Measurements from ENCODE around the gene DSC2. TPM values are rescaled to one million over a fixed set of nuclear protein-coding genes. Genes with fewer than 3 reads are reported as not detected.

The DSC2 gene
- polyA plus RNA-seq, 1 donor from 2014 or later, result 16.3 TPM

- Histone ChIP-seq H3K4me2 (ENCODE audit: low read length) (no peak overlapping the region), H3K9me3 (ENCODE audit: low read length) (no peaks in the 10 kb centered on the region), H3K27ac (ENCODE audit: low read length) (no peak overlapping the region), H3K79me2 (replicated peaks; ENCODE audit: insufficient read depth, low read length) (no peaks in the 10 kb centered on the region), H3K36me3 (ENCODE audit: insufficient read depth, low read length) (no peaks in the 10 kb centered on the region), H3K9me2 (ENCODE audit: insufficient read depth, low read length) (no peaks in the 10 kb centered on the region), H3K27me3 (ENCODE audit: insufficient read depth, low read depth, low read length) (no peaks in the 10 kb centered on the region), H2AFZ (ENCODE audit: low read depth, low read length) (no peak overlapping the region), H3F3A (ENCODE audit: insufficient read depth, low read length, poor library complexity, severe bottlenecking) (no peaks in the 10 kb centered on the region), H3K4me3 (ENCODE audit: low read length) (no peak overlapping the region), H4K20me1 (ENCODE audit: insufficient read depth) (no peaks in the 10 kb centered on the region), H3K9ac (ENCODE audit: low read length) (no peak overlapping the region)
- TF ChIP-seq EZH2 (IDR thresholded peaks at IDR 0.05; ENCODE audit: borderline replicate concordance, insufficient read depth, low read length, poor library complexity, severe bottlenecking) (no peak), EP300 (conservative IDR thresholded peaks at IDR 0.05; ENCODE audit: poor library complexity, severe bottlenecking) (no peak), CTCF (IDR thresholded peaks at IDR 0.05; ENCODE audit: poor library complexity, severe bottlenecking) (no peak), POLR2AphosphoS5 (IDR thresholded peaks at IDR 0.05) (no peak), RAD21 (conservative IDR thresholded peaks at IDR 0.05) (no peak), TAF1 (IDR thresholded peaks at IDR 0.05; ENCODE audit: low read depth) (no peak), MXI1 (conservative IDR thresholded peaks at IDR 0.05; ENCODE audit: poor library complexity, severe bottlenecking) (no peak), SMC3 (conservative IDR thresholded peaks at IDR 0.05; ENCODE audit: poor library complexity) (no peak)
- TF ChIP-seq, protein P1, sequence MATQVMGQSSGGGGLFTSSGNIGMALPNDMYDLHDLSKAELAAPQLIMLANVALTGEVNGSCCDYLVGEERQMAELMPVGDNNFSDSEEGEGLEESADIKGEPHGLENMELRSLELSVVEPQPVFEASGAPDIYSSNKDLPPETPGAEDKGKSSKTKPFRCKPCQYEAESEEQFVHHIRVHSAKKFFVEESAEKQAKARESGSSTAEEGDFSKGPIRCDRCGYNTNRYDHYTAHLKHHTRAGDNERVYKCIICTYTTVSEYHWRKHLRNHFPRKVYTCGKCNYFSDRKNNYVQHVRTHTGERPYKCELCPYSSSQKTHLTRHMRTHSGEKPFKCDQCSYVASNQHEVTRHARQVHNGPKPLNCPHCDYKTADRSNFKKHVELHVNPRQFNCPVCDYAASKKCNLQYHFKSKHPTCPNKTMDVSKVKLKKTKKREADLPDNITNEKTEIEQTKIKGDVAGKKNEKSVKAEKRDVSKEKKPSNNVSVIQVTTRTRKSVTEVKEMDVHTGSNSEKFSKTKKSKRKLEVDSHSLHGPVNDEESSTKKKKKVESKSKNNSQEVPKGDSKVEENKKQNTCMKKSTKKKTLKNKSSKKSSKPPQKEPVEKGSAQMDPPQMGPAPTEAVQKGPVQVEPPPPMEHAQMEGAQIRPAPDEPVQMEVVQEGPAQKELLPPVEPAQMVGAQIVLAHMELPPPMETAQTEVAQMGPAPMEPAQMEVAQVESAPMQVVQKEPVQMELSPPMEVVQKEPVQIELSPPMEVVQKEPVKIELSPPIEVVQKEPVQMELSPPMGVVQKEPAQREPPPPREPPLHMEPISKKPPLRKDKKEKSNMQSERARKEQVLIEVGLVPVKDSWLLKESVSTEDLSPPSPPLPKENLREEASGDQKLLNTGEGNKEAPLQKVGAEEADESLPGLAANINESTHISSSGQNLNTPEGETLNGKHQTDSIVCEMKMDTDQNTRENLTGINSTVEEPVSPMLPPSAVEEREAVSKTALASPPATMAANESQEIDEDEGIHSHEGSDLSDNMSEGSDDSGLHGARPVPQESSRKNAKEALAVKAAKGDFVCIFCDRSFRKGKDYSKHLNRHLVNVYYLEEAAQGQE (IDR thresholded peaks at IDR 0.05; ENCODE audit: borderline replicate concordance), result no peak
Observed at GRCh38 chr18:31077878-31078277, 24.3 kb downstream of the DSC2 start.

DNA sequence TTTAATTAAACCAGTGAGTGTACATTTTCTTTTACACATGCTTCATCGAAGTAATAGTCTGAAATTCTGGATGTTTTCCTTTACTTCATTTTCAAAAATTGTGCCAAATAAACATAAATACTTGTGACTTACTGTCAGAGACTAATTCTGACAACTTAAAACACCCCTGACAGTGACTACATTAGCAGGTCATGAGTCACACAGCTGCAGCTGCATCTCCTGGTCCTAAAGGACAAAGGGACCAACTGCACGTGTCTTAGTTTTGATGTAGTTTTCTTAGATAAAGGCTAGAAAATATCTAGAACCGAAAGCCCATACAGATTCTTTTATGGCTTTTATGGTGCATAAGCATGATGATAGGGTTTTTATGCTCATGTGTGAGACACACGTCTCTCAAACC lies 30.0 kb downstream of the DSC2 start:
- no peak for TF ChIP-seq POLR2AphosphoS5 (IDR thresholded peaks at IDR 0.05)
- no peaks in the 10 kb centered on the region for H3K27me3 ChIP-seq (ENCODE audit: insufficient read depth, low read depth, low read length)
- H3K4me2 ChIP-seq (ENCODE audit: low read length), result no peak overlapping the region
- H3K27ac ChIP-seq (ENCODE audit: low read length), result no peak overlapping the region
- H3K79me2 ChIP-seq (replicated peaks; ENCODE audit: insufficient read depth, low read length), result no peaks in the 10 kb centered on the region
- H3K9me3 ChIP-seq (ENCODE audit: low read length), result no peaks in the 10 kb centered on the region
- H4K20me1 ChIP-seq (ENCODE audit: insufficient read depth), result no peaks in the 10 kb centered on the region
- H3K9ac ChIP-seq (ENCODE audit: low read length), result no peak overlapping the region
- no peak overlapping the region for H2AFZ ChIP-seq (ENCODE audit: low read depth, low read length)
- H3K9me2 ChIP-seq (ENCODE audit: insufficient read depth, low read length), result no peaks in the 10 kb centered on the region
- H3K4me3 ChIP-seq (ENCODE audit: low read length), result no peak overlapping the region
- H3K36me3 ChIP-seq (ENCODE audit: insufficient read depth, low read length), result no peaks in the 10 kb centered on the region
- H3F3A ChIP-seq (ENCODE audit: insufficient read depth, low read length, poor library complexity, severe bottlenecking), result no peaks in the 10 kb centered on the region

DNA sequence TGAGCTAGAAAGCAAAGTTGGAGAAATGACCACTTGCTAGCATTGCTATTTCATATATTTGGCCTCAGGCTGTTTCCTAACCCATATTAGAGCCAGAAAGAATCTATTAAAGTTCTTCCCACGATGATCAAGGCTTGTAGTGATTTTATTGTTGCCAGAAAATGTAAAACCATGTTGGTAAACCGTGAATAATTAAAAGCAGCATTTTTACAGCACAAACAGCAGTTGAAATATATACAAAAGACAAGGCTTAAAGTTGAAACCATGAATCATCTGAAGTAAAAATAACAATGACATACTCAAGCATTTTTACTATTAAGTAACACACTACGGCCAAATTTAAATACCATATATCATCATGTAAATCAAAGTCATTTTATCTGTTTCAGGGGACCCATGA lies 32.0 kb downstream of the DSC2 start:
- TF ChIP-seq, protein P1 (IDR thresholded peaks at IDR 0.05; ENCODE audit: borderline replicate concordance), result no peak
- TF ChIP-seq CTCF (IDR thresholded peaks at IDR 0.05; ENCODE audit: poor library complexity, severe bottlenecking) (no peak), TAF1 (IDR thresholded peaks at IDR 0.05; ENCODE audit: low read depth) (no peak), EZH2 (IDR thresholded peaks at IDR 0.05; ENCODE audit: borderline replicate concordance, insufficient read depth, low read length, poor library complexity, severe bottlenecking) (no peak), SMC3 (conservative IDR thresholded peaks at IDR 0.05; ENCODE audit: poor library complexity) (no peak), POLR2AphosphoS5 (IDR thresholded peaks at IDR 0.05) (no peak), RAD21 (conservative IDR thresholded peaks at IDR 0.05) (no peak)
- Histone ChIP-seq H3K27ac (ENCODE audit: low read length) (no peak overlapping the region), H3K9ac (ENCODE audit: low read length) (no peak overlapping the region), H2AFZ (ENCODE audit: low read depth, low read length) (no peak overlapping the region), H4K20me1 (ENCODE audit: insufficient read depth) (no peaks in the 10 kb centered on the region), H3K4me3 (ENCODE audit: low read length) (no peak overlapping the region), H3K9me3 (ENCODE audit: low read length) (no peaks in the 10 kb centered on the region), H3K36me3 (ENCODE audit: insufficient read depth, low read length) (no peaks in the 10 kb centered on the region), H3K4me2 (ENCODE audit: low read length) (no peak overlapping the region), H3F3A (ENCODE audit: insufficient read depth, low read length, poor library complexity, severe bottlenecking) (no peaks in the 10 kb centered on the region), H3K79me2 (replicated peaks; ENCODE audit: insufficient read depth, low read length) (no peaks in the 10 kb centered on the region), H3K27me3 (ENCODE audit: insufficient read depth, low read depth, low read length) (no peaks in the 10 kb centered on the region), H3K9me2 (ENCODE audit: insufficient read depth, low read length) (no peaks in the 10 kb centered on the region)

All from neural cell (in vitro differentiated cells).